GM12865 (cell line): Measurements from ENCODE around the gene MBNL2.
"Not testable (repeated sequence)": the region's sequence is repeated elsewhere in the genome, so short reads cannot be mapped to it uniquely, and the experiment has no call there.

Experiments
- DNase-seq: peaks from one replicate; pipeline ENCODE4 v3.0.0; 2010; ENCODE audit warnings: low read depth
- H3K4me3 ChIP-seq: 2 replicates; pipeline ENCODE4 v1.5.1; 2011; ENCODE audit warnings: mild to moderate bottlenecking, low read depth, low read length, control low read depth
- TF ChIP-seq, protein P1 (sequence below): IDR thresholded peaks from 2 replicates; pipeline ENCODE4 v1.5.1; 2011; ENCODE audit warnings: low read length, control low read depth, low read depth, inconsistent platforms; ENCODE audit not compliant: insufficient read depth; ENCODE audit errors: missing control alignments

The MBNL2 gene

DNA sequence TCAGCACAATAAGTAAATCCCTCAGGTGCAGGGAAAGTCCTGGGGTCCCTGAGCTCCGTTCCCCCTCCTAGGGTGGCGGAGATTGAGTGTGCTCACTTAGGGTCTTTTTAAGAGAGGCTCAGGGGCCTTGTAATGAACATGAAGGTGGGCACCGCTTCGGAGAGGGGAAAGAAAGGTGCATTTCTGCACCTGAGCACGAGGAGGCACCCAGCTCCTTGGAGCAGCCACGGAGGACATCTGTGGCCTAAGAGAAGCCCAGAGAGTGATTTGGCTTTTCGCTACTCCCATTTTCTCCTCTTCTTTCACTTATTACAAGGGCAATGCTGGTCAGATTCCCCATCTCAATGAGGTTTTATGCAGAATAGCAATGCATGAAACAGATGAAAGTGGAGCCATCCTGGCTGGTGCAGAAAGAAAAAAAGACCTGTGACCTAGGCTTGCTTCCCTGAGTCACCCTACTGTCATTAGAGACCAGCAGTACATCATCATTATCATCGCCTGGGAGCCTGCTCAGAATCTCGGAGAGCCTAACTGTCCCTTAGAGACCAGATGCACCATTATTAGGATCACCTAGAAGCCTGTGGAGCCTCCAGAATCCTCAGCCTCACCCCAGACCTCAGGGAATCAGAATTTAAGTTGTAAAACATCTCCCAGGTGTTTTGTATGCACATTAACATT, 125.3 kb downstream of the MBNL2 start:
- TF ChIP-seq, protein P1, sequence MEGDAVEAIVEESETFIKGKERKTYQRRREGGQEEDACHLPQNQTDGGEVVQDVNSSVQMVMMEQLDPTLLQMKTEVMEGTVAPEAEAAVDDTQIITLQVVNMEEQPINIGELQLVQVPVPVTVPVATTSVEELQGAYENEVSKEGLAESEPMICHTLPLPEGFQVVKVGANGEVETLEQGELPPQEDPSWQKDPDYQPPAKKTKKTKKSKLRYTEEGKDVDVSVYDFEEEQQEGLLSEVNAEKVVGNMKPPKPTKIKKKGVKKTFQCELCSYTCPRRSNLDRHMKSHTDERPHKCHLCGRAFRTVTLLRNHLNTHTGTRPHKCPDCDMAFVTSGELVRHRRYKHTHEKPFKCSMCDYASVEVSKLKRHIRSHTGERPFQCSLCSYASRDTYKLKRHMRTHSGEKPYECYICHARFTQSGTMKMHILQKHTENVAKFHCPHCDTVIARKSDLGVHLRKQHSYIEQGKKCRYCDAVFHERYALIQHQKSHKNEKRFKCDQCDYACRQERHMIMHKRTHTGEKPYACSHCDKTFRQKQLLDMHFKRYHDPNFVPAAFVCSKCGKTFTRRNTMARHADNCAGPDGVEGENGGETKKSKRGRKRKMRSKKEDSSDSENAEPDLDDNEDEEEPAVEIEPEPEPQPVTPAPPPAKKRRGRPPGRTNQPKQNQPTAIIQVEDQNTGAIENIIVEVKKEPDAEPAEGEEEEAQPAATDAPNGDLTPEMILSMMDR: no peak
- no peak overlapping the region for H3K4me3 ChIP-seq

DNA sequence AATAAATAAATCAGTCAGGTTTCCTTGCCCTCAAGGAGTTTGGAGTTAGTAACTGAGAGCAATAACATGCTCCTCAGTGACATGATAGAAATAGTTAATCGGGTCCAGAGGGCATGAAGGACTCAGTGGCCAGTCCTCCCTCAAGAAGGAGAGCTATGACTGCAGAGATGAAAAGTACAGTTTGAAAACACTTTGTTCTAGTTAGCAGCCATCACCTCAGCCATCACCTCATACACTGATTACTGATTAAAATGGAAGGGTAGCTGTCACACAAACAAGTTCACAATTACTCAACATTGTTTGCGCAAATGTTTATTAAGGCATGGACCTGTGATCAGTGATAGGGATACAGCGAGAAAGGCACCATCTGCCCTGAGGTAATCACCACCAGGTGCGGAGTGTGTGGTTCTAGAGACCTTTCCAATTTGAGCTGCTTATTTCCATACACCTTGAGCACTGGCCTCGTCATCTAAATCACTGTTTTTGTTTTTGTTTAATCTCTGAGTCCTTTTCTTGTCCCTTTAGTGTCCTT, 126.5 kb downstream of the MBNL2 start:
- no peak overlapping the region for H3K4me3 ChIP-seq
- DNase-seq: no peak
- TF ChIP-seq, protein P1: no peak

More for the DNA sequence above, 125.3 kb downstream of the MBNL2 start:
- DNase-seq: no peak

DNA sequence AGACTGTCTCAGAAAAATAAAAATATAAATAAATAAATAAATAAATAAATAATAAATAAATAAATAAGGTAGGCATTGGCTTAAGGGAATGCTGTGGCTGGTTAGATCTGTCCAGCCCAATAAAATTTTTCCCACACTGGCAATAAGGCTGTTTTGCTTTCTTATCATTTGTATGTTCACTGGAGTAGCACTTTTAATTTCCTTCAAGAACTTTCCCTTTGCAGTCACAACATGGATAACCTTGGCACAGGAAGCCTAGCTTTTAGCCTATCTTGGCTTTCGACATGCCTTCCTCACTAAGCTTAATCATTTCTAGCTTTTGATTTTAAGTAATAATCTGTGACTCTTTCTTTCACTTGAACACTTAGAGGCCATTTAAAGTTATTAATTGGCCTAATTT, 129.9 kb downstream of the MBNL2 start:
- not testable (repeated sequence) for DNase-seq, H3K4me3 ChIP-seq

DNA sequence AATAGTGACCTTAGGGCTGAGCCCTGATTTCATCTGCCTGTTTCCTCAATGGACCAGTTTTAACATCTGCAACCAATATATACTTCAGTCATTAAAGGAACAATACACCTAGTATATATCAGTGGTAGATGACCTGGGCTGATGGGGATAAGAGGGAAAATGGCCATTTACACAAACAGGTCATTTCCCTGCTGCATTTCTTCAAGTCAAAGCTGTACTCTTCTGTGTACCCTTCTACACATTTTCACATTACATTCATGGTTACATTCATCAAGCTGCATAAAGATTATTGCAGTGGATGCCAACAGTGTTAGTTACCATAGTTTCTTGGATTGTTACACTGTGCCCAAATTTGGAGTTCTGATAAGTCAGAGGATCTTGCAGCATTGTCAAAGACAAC, 130.7 kb downstream of the MBNL2 start:
- no peak for DNase-seq
- TF ChIP-seq, protein P1: no peak
- H3K4me3 ChIP-seq: no peak overlapping the region

- DNase-seq: no peak
- H3K4me3 ChIP-seq: no peak overlapping the region
- TF ChIP-seq, protein P1: no peak
Measured at GRCh38 chr13:97353927-97354675, 132.0 kb downstream of the MBNL2 start.

DNA sequence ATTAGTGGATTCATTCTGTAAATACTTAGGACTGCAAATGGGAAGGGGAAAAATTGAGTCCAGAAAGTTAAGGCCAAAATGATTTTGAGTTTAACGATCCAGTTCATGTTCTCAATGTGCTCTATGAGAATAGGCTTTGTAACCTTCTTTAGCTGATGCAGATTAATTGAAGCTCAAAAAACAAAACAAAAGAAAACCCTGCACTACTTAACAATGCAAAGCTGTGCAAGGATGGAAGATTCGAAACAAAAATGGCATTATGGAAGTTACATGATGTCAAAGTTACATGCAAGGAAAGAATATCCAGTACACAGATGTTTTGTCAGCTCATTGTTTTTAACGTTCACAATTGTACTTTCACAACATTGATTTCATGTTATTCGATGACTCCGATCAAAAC, 132.7 kb downstream of the MBNL2 start:
- H3K4me3 ChIP-seq: no peak overlapping the region
- no peak for DNase-seq
- TF ChIP-seq, protein P1: no peak

- H3K4me3 ChIP-seq: no peak overlapping the region
- TF ChIP-seq, protein P1: no peak
- no peak for DNase-seq
Measured at GRCh38 chr13:97356592-97356991, 134.5 kb downstream of the MBNL2 start.
